Fibroblast of villous mesenchyme (primary cell): ENCODE measurements around the gene CDH13. TPM values are rescaled to one million over a fixed set of nuclear protein-coding genes. Genes with fewer than 3 reads are reported as not detected.

Source experiments
- DNase-seq: peaks from one replicate; pipeline ENCODE4 v3.0.0-alpha.2; 2010; ENCODE audit warnings: low read depth
- H3K4me3 ChIP-seq: 2 replicates; pipeline ENCODE4 v1.5.1; 2011; ENCODE audit warnings: low read depth, mild to moderate bottlenecking, low read length
- total RNA-seq: library from RNA; depleted of rRNA; stranded (reverse); fragments of >200 nt; gene quantifications from 2 replicates; pipeline ENCODE4 v1.2.3, GENCODE V29; 2012
- TF ChIP-seq, protein P1 (sequence below): IDR thresholded peaks from 2 replicates; pipeline ENCODE4 v1.5.1; 2012; ENCODE audit warnings: low read depth, mild to moderate bottlenecking, low read length; ENCODE audit not compliant: insufficient read depth

CDH13 gene
- total RNA-seq, 1 donor: 47.5 TPM

DNA sequence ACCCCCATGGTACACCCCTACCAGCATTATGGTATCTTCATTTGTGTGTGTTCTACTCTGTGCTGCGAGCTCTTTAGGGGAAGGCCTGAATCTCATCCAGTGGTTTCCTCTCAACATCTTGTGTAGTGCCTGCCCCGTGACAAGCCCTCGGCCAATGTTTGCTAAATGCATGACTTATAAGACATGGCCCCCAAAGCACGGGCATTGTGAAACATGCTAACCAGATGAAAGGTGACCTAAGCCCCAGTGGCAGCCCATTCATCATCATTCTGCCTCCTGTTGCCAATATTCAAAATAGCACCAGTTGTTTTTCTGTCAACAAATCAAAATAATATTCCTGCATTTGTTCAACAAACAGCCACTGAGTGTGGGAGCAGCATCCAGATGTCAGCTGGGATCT, 1072.2 kb downstream of the CDH13 start:
- TF ChIP-seq, protein P1, sequence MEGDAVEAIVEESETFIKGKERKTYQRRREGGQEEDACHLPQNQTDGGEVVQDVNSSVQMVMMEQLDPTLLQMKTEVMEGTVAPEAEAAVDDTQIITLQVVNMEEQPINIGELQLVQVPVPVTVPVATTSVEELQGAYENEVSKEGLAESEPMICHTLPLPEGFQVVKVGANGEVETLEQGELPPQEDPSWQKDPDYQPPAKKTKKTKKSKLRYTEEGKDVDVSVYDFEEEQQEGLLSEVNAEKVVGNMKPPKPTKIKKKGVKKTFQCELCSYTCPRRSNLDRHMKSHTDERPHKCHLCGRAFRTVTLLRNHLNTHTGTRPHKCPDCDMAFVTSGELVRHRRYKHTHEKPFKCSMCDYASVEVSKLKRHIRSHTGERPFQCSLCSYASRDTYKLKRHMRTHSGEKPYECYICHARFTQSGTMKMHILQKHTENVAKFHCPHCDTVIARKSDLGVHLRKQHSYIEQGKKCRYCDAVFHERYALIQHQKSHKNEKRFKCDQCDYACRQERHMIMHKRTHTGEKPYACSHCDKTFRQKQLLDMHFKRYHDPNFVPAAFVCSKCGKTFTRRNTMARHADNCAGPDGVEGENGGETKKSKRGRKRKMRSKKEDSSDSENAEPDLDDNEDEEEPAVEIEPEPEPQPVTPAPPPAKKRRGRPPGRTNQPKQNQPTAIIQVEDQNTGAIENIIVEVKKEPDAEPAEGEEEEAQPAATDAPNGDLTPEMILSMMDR: no peak
- H3K4me3 ChIP-seq: no peak overlapping the region
- peak; percentile 19 for DNase-seq

DNA sequence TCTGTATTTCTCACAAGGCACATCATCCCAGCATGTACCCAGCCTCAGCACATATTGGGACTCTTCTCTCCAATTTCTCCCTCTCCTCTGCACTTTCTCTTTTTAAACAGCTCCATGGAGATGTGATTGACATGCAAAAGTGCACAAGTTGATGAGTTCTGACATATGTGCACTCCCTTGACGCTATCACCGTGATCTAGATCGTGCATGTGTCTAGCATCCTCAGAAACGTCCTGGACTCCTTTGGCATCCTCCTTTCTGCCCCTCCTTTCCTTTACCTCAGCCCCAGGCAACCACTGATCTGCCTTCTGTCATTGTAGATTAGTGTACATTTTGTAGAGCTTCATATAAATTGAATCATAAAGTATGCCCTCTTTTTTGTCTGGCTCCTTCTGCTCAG, 1073.0 kb downstream of the CDH13 start:
- DNase-seq: no peak
- TF ChIP-seq, protein P1: no peak
- no peak overlapping the region for H3K4me3 ChIP-seq

GRCh38 chr16:83700918-83701317, 1074.1 kb downstream of the CDH13 start:
- no peak for DNase-seq
- H3K4me3 ChIP-seq: no peak overlapping the region
- TF ChIP-seq, protein P1: no peak

GRCh38 chr16:83701494-83701893, 1074.7 kb downstream of the CDH13 start:
- TF ChIP-seq, protein P1: no peak
- peak; percentile 59 for DNase-seq
- no peak overlapping the region for H3K4me3 ChIP-seq

DNA sequence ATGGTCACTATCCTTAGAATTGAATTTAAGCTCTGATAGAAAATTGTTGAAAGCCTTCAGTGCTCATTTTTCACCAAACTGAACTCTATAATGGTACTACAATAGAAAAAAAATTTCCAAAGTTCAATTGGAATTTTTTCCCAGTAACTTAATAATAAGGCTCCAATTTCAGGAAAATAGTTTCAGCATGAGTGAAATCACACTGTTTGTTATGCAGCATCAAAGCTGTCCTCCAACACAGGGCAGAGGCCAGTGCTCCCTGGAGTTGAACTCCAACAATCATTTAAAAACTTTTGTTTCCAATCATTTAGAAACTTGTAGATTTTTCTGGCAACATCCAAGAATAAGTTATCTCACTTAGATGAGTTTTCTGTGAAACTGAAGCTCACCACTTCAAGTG, 1077.9 kb downstream of the CDH13 start:
- no peak for DNase-seq
- TF ChIP-seq, protein P1: no peak
- H3K4me3 ChIP-seq: no peak overlapping the region

GRCh38 chr16:83705856-83706255, 1079.1 kb downstream of the CDH13 start:
- no peak overlapping the region for H3K4me3 ChIP-seq
- TF ChIP-seq, protein P1: no peak
- no peak for DNase-seq

DNA sequence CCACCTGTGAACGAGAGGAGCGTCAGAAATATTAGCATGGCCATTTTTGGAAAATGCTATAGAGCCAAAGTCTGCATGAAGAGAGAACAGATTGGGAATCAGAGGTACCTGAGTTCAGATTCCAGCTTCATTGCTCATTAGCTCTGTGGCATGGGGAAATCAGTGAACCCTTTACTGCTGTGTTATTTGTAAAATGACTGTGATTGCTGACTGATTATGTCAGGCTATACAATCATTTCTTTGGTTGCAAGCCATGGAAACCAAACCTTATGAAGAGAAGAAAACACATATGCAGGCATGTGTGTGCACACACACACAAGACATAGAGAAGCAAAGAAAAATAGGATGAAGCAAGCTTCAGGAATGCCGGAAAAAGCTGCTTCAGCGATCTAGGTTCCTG, 1079.6 kb downstream of the CDH13 start:
- no peak for DNase-seq
- no peak overlapping the region for H3K4me3 ChIP-seq
- TF ChIP-seq, protein P1: no peak
